ENCODE results near the gene NRDE2. TPM values are rescaled to one million over a fixed set of nuclear protein-coding genes. Genes with fewer than 3 reads are reported as not detected.

Gene NRDE2
- total RNA-seq, 1 donor from 2014 or later, result 19.7 TPM

DNA sequence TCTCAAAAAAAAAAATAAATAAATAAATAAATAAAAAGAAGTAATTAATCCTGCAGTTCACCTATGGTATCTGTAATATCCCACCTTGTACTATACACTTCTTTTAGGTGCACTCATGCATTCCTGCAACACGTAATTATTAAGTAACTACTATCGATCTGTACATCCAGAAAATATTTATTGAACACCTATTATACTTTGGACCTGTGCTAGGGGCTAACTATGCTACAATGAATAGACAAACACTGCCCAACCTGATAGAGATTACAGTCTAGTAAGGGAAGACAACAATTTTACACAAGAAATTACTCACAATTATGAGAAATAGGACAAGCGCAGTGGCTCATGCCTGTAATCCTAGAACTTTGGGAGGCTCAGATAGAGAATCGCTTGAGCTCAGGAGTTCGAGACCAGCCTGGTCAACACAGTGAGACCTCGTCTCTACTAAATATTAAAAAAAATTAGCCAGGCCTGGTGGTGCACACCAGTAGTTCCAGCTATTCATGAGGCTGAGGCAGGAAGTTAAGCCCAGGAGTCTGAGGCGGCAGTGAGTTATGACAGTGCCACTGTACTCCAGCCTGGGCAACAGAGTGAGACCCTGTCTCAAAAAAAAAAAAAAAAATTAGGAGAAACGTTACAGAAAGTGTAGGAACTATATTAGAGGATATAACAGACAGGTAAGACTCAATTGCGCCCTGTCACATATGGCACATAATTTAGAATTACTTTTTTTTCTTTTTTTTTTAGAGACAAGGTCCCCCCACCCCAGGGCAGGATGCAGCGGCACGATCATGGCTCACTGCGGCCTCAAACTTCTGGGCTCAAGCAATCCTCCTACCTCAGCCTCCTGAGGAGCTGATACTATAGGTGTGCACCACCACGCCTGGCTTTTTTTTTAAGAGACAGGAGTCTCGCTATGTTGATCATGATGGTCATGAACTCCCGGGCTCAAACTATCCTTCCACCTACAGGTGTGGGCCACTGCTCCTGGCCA lies 1.2 kb downstream of the NRDE2 start:
- peaks cover 8% of the 10 kb centered on the region for H3K4me1 ChIP-seq (ENCODE audit: insufficient read depth, low read length)
- peak overlapping the region; percentile 91 for H3K9ac ChIP-seq (ENCODE audit: low read length)
- H3K4me1 Mint-ChIP-seq (ENCODE audit: low read depth, unreplicated experiment), result peaks cover 6% of the 10 kb centered on the region
- no peak overlapping the region for H3K27ac ChIP-seq (ENCODE audit: low read depth, low read length)
- H3K79me2 ChIP-seq (ENCODE audit: insufficient read depth, low read length), result peaks cover 53% of the 10 kb centered on the region
- peaks cover 6% of the 10 kb centered on the region for H3K27me3 Mint-ChIP-seq (ENCODE audit: low read depth, unreplicated experiment)
- H3K4me3 ChIP-seq (ENCODE audit: insufficient read depth, low read depth, low read length), result peak overlapping the region; percentile 80
- H3K27me3 ChIP-seq (ENCODE audit: insufficient read depth, low read length), result no peaks in the 10 kb centered on the region
- no peaks in the 10 kb centered on the region for H3K9me3 Mint-ChIP-seq (ENCODE audit: unreplicated experiment)
- no peak for FAIRE-seq
- peak overlapping the region; percentile 91 for H3K27ac Mint-ChIP-seq (ENCODE audit: unreplicated experiment)
- TF ChIP-seq, protein P1, sequence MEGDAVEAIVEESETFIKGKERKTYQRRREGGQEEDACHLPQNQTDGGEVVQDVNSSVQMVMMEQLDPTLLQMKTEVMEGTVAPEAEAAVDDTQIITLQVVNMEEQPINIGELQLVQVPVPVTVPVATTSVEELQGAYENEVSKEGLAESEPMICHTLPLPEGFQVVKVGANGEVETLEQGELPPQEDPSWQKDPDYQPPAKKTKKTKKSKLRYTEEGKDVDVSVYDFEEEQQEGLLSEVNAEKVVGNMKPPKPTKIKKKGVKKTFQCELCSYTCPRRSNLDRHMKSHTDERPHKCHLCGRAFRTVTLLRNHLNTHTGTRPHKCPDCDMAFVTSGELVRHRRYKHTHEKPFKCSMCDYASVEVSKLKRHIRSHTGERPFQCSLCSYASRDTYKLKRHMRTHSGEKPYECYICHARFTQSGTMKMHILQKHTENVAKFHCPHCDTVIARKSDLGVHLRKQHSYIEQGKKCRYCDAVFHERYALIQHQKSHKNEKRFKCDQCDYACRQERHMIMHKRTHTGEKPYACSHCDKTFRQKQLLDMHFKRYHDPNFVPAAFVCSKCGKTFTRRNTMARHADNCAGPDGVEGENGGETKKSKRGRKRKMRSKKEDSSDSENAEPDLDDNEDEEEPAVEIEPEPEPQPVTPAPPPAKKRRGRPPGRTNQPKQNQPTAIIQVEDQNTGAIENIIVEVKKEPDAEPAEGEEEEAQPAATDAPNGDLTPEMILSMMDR (IDR thresholded peaks at IDR 0.05; ENCODE audit: insufficient read depth, low read depth, low read length), result no peak
- no peak for TF ChIP-seq EZH2 (IDR thresholded peaks at IDR 0.05; ENCODE audit: insufficient read depth, low read length)
- H3K9me3 ChIP-seq (ENCODE audit: insufficient read depth, low read depth, low read length), result no peaks in the 10 kb centered on the region
- no peak for DNase-seq (ENCODE audit: low read depth)
- H3K4me2 ChIP-seq (ENCODE audit: low read length), result peak overlapping the region; percentile 85
- H3K36me3 Mint-ChIP-seq (ENCODE audit: low read depth, unreplicated experiment), result no peaks in the 10 kb centered on the region
- H2AFZ ChIP-seq (ENCODE audit: low read depth, low read length), result no peak overlapping the region
- H3K36me3 ChIP-seq (ENCODE audit: insufficient read depth, low read length), result no peaks in the 10 kb centered on the region
- peak overlapping the region; percentile 90 for H3K4me3 Mint-ChIP-seq (ENCODE audit: unreplicated experiment)
- peaks cover under 1% of the 10 kb centered on the region for H4K20me1 ChIP-seq (ENCODE audit: insufficient read depth, low read length)

DNA sequence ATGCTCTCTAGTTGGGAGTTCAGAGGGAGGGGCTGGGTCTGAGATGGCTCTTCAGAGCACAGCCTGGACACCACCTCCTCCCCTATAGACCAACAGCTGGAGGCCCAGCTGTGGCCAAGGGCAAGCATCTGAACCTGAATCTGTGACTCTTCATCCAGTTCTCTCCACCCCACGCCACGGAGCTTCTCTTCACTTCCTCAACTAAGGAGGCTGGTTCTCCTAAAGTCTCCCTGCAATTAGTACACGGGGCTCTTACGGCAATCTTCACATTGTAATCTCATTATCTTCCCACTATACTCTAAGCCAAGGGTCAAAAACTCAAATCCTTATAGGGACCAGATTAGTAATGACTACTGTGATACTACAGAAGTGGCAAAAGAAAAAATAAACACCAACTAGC lies 9.8 kb downstream of the NRDE2 start:
- H4K20me1 ChIP-seq (ENCODE audit: insufficient read depth, low read length), result peaks cover 32% of the 10 kb centered on the region
- H3K9ac ChIP-seq (ENCODE audit: low read length), result no peak overlapping the region
- H3K36me3 ChIP-seq (ENCODE audit: insufficient read depth, low read length), result peaks cover 4% of the 10 kb centered on the region
- H3K4me1 Mint-ChIP-seq (ENCODE audit: low read depth, unreplicated experiment), result no peaks in the 10 kb centered on the region
- TF ChIP-seq, protein P1 (IDR thresholded peaks at IDR 0.05; ENCODE audit: insufficient read depth, low read depth, low read length), result no peak
- TF ChIP-seq EZH2 (IDR thresholded peaks at IDR 0.05; ENCODE audit: insufficient read depth, low read length), result no peak
- H2AFZ ChIP-seq (ENCODE audit: low read depth, low read length), result no peak overlapping the region
- no peak for FAIRE-seq
- H3K4me3 ChIP-seq (ENCODE audit: insufficient read depth, low read depth, low read length), result no peak overlapping the region
- no peaks in the 10 kb centered on the region for H3K27me3 ChIP-seq (ENCODE audit: insufficient read depth, low read length)
- H3K4me3 Mint-ChIP-seq (ENCODE audit: unreplicated experiment), result no peak overlapping the region
- H3K79me2 ChIP-seq (ENCODE audit: insufficient read depth, low read length), result peaks cover 54% of the 10 kb centered on the region
- H3K9me3 ChIP-seq (ENCODE audit: insufficient read depth, low read depth, low read length), result peaks cover 2% of the 10 kb centered on the region
- no peaks in the 10 kb centered on the region for H3K9me3 Mint-ChIP-seq (ENCODE audit: unreplicated experiment)
- no peak overlapping the region for H3K27ac ChIP-seq (ENCODE audit: low read depth, low read length)
- no peaks in the 10 kb centered on the region for H3K27me3 Mint-ChIP-seq (ENCODE audit: low read depth, unreplicated experiment)
- no peaks in the 10 kb centered on the region for H3K4me1 ChIP-seq (ENCODE audit: insufficient read depth, low read length)
- H3K4me2 ChIP-seq (ENCODE audit: low read length), result no peak overlapping the region
- no peak overlapping the region for H3K27ac Mint-ChIP-seq (ENCODE audit: unreplicated experiment)
- no peak for DNase-seq (ENCODE audit: low read depth)
- peaks cover 13% of the 10 kb centered on the region for H3K36me3 Mint-ChIP-seq (ENCODE audit: low read depth, unreplicated experiment)

Data from astrocyte (in vitro differentiated cells and primary cell).